ENCODE data around the gene ZNF688. TPM values are rescaled to one million over a fixed set of nuclear protein-coding genes. Genes with fewer than 3 reads are reported as not detected.

ZNF688 gene
- total and polyA plus RNA-seq, 2 experiments from 2014 or later = 4.0 to 4.4 TPM

DNA sequence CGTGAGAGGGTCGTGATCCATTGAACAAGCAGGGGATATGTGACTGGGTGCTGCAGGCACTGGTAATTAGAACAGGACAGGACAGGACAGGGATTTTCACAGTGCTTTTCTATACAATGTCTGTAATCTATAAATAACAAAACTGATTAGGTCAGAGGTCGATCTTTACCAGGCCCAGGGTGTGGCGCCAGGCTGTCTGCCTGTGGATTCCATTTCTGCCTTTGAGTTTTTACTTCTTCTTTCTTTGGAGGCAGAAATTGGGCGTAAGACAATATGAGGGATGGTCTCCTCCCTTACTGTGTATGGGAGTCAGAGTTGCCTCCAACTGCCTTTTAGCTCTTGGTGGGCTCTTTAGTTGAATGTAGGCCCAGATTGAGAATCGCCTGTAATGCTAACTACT, 11.8 kb downstream of the ZNF688 start:
- no peak overlapping the region for H3K4me3 ChIP-seq
- H3F3A ChIP-seq (replicated peaks; ENCODE audit: low read depth) = 0 out of 2 replicates have a peak, but pooled peaks cover 17% of the 10 kb centered on the region
- H3K9me3 Mint-ChIP-seq = no peaks in the 10 kb centered on the region; the same call in 2 of the 3 replicates
- ATAC-seq (no peak), DNase-seq (ENCODE audit: low spot score) (no peak)
- H3K79me2 ChIP-seq (replicated peaks; ENCODE audit: insufficient read depth) = no peaks in the 10 kb centered on the region; the same call in 1 of the 2 replicates
- no peak for TF ChIP-seq EZH2phosphoT487 (IDR thresholded peaks at IDR 0.05; ENCODE audit: unreplicated experiment)
- no peak for TF ChIP-seq JUNB (IDR thresholded peaks at IDR 0.05; ENCODE audit: unreplicated experiment)
- no peak for TF ChIP-seq ZNF114 (CRISPR knock-in tag; IDR thresholded peaks at IDR 0.05)
- TF ChIP-seq EZH2 (IDR thresholded peaks at IDR 0.05; ENCODE audit: low read depth, unreplicated experiment) = no peak
- no peak for TF ChIP-seq ETS1 (IDR thresholded peaks at IDR 0.05)
- no peak for TF ChIP-seq STAT1 (IDR thresholded peaks at IDR 0.05; ENCODE audit: unreplicated experiment)
- TF ChIP-seq ZNF331 (CRISPR knock-in tag; IDR thresholded peaks at IDR 0.05; ENCODE audit: low read depth) = no peak
- no peak for TF ChIP-seq CREB1 (CRISPR knock-in tag; IDR thresholded peaks at IDR 0.05; ENCODE audit: low read depth)
- TF ChIP-seq, protein P1, sequence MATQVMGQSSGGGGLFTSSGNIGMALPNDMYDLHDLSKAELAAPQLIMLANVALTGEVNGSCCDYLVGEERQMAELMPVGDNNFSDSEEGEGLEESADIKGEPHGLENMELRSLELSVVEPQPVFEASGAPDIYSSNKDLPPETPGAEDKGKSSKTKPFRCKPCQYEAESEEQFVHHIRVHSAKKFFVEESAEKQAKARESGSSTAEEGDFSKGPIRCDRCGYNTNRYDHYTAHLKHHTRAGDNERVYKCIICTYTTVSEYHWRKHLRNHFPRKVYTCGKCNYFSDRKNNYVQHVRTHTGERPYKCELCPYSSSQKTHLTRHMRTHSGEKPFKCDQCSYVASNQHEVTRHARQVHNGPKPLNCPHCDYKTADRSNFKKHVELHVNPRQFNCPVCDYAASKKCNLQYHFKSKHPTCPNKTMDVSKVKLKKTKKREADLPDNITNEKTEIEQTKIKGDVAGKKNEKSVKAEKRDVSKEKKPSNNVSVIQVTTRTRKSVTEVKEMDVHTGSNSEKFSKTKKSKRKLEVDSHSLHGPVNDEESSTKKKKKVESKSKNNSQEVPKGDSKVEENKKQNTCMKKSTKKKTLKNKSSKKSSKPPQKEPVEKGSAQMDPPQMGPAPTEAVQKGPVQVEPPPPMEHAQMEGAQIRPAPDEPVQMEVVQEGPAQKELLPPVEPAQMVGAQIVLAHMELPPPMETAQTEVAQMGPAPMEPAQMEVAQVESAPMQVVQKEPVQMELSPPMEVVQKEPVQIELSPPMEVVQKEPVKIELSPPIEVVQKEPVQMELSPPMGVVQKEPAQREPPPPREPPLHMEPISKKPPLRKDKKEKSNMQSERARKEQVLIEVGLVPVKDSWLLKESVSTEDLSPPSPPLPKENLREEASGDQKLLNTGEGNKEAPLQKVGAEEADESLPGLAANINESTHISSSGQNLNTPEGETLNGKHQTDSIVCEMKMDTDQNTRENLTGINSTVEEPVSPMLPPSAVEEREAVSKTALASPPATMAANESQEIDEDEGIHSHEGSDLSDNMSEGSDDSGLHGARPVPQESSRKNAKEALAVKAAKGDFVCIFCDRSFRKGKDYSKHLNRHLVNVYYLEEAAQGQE (IDR thresholded peaks at IDR 0.05; ENCODE audit: unreplicated experiment) = no peak
- TF ChIP-seq POLR2AphosphoS5 (IDR thresholded peaks at IDR 0.05; ENCODE audit: low read depth) = no peak
- TF ChIP-seq NANOG (IDR thresholded peaks at IDR 0.05; ENCODE audit: borderline replicate concordance) = no peak
- TF ChIP-seq, protein P2, sequence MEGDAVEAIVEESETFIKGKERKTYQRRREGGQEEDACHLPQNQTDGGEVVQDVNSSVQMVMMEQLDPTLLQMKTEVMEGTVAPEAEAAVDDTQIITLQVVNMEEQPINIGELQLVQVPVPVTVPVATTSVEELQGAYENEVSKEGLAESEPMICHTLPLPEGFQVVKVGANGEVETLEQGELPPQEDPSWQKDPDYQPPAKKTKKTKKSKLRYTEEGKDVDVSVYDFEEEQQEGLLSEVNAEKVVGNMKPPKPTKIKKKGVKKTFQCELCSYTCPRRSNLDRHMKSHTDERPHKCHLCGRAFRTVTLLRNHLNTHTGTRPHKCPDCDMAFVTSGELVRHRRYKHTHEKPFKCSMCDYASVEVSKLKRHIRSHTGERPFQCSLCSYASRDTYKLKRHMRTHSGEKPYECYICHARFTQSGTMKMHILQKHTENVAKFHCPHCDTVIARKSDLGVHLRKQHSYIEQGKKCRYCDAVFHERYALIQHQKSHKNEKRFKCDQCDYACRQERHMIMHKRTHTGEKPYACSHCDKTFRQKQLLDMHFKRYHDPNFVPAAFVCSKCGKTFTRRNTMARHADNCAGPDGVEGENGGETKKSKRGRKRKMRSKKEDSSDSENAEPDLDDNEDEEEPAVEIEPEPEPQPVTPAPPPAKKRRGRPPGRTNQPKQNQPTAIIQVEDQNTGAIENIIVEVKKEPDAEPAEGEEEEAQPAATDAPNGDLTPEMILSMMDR (conservative IDR thresholded peaks at IDR 0.05; ENCODE audit: low read depth in 2 of 2) = no peak
- TF ChIP-seq ZNF462 (CRISPR knock-in tag; IDR thresholded peaks at IDR 0.05) = no peak
- H3K4me2 ChIP-seq = no peak overlapping the region
- H3K36me3 ChIP-seq (ENCODE audit: insufficient read depth) = no peaks in the 10 kb centered on the region; the same call in 1 of the 2 replicates
- H4K20me1 ChIP-seq (replicated peaks; ENCODE audit: insufficient read depth) = no peaks in the 10 kb centered on the region
- H3K27ac Mint-ChIP-seq = no peak overlapping the region
- no peaks in the 10 kb centered on the region for H3K27me3 ChIP-seq (ENCODE audit: insufficient read depth)
- H3K4me1 Mint-ChIP-seq = peaks cover 22% of the 10 kb centered on the region
- peak overlapping the region; percentile 37; the same call in 1 of the 3 replicates for H3K4me3 Mint-ChIP-seq
- peaks cover 28% of the 10 kb centered on the region for H3K27me3 Mint-ChIP-seq (ENCODE audit: insufficient read depth, low read depth, poor library complexity)
- peak overlapping the region; percentile 32; the same call in 1 of the 2 replicates for H2AFZ ChIP-seq
- no peak overlapping the region for H3K27ac ChIP-seq (ENCODE audit: low read depth)
- H3K9me2 ChIP-seq (ENCODE audit: insufficient read depth) = 0 out of 2 replicates have a peak, but pooled peaks cover 3% of the 10 kb centered on the region
- peaks cover 6% of the 10 kb centered on the region for H3K36me3 Mint-ChIP-seq (ENCODE audit: low read depth)
- peaks cover 21% of the 10 kb centered on the region for H3K4me1 ChIP-seq (ENCODE audit: insufficient read depth)

All from GM23338 (cell line).